A673 (cell line): ENCODE results near the gene PAN2. TPM values are rescaled to one million over a fixed set of nuclear protein-coding genes. Genes with fewer than 3 reads are reported as not detected.

ENCODE experiments used
- BruUV-seq: library from RNA; stranded (reverse); fragments of 400-500 nt; replicated peaks from 2 replicates; lab custom pipeline; 2021; lab: Mats Ljungman, UMichigan
- CTCF ChIA-PET: fragments of 300-600 bp; sonication (Branson Sonifier 250); formaldehyde crosslinking; loops from one replicate; lab custom pipeline; 2022; ENCODE audit warnings: antibody characterized with exemption; lab: Charles Lee
- POLR2A ChIA-PET: fragments of 300-600 bp; sonication (Branson Sonifier 250); formaldehyde crosslinking; loops from one replicate; lab custom pipeline; 2022; ENCODE audit warnings: antibody characterized with exemption; ENCODE audit not compliant: low non-redundant PET; lab: Charles Lee
- DNase-seq: peaks from one replicate; pipeline ENCODE4 v3.0.0-alpha.2; 2015; ENCODE audit warnings: low spot score
- H3K27ac ChIP-seq: fragments of 200-600 bp; sonication (generic); 2 replicates; pipeline ENCODE4 v1.5.1; 2016; ENCODE audit warnings: mixed run types, low read depth, mild to moderate bottlenecking, mixed read lengths, antibody characterized with exemption, low read length; ENCODE audit not compliant: poor library complexity, severe bottlenecking
- H3K27me3 ChIP-seq: fragments of 200-600 bp; sonication (generic); replicated peaks from 2 replicates; pipeline ENCODE4 v1.6.1; 2017; ENCODE audit warnings: mixed run types, low read depth, mild to moderate bottlenecking, mixed read lengths, antibody characterized with exemption, low read length; ENCODE audit not compliant: insufficient read depth, poor library complexity
- H3K36me3 ChIP-seq: fragments of 200-600 bp; sonication (generic); 2 replicates; pipeline ENCODE4 v1.6.1; 2016; ENCODE audit warnings: mixed run types, mild to moderate bottlenecking, mixed read lengths, antibody characterized with exemption, low read length; ENCODE audit not compliant: insufficient read depth, poor library complexity, severe bottlenecking
- H3K4me1 ChIP-seq: fragments of 200-600 bp; sonication (generic); 2 replicates; pipeline ENCODE4 v1.6.1; 2017; ENCODE audit warnings: mixed run types, mild to moderate bottlenecking, mixed read lengths, antibody characterized with exemption, low read length; ENCODE audit not compliant: insufficient read depth, poor library complexity, severe bottlenecking
- H3K4me3 ChIP-seq: fragments of 200-600 bp; sonication (generic); 2 replicates; pipeline ENCODE4 v1.5.1; 2016; ENCODE audit warnings: low read depth, mixed run types, mild to moderate bottlenecking, mixed read lengths, low read length; ENCODE audit not compliant: poor library complexity, severe bottlenecking
- H3K9me3 ChIP-seq: fragments of 200-600 bp; sonication (generic); 2 replicates; pipeline ENCODE4 v1.6.1; 2016; ENCODE audit warnings: mixed run types, low read depth, mild to moderate bottlenecking, mixed read lengths, antibody characterized with exemption, low read length; ENCODE audit not compliant: poor library complexity, severe bottlenecking
- CTCF ChIP-seq: fragments of 300-800, 200-600 bp; sonication (generic); conservative IDR thresholded peaks from 2 replicates; pipeline ENCODE4 v1.5.1; 2017; ENCODE audit warnings: low read depth, mild to moderate bottlenecking, antibody characterized with exemption, low read length, moderate library complexity, mixed read lengths
- EZH2 ChIP-seq: fragments of 200-600 bp; sonication (generic); IDR thresholded peaks from 2 replicates; pipeline ENCODE4 v1.6.1; 2017; ENCODE audit warnings: borderline replicate concordance, low read depth, mild to moderate bottlenecking, mixed read lengths, antibody characterized with exemption, low read length; ENCODE audit not compliant: poor library complexity, severe bottlenecking
- intact Hi-C: fragments of 100-400 bp; cut with micrococcal nuclease; formaldehyde crosslinking; loops from one replicate; pipeline ENCODE4 v1.10.0; 2022; ENCODE audit not compliant: unreplicated experiment
- total RNA-seq: library from RNA; stranded (reverse); gene quantifications from 2 replicates; pipeline ENCODE4 v1.2.3, GENCODE V29; 2021

PAN2 gene
- total RNA-seq, 1 experiment from 2014 or later: 46.3 TPM

DNA sequence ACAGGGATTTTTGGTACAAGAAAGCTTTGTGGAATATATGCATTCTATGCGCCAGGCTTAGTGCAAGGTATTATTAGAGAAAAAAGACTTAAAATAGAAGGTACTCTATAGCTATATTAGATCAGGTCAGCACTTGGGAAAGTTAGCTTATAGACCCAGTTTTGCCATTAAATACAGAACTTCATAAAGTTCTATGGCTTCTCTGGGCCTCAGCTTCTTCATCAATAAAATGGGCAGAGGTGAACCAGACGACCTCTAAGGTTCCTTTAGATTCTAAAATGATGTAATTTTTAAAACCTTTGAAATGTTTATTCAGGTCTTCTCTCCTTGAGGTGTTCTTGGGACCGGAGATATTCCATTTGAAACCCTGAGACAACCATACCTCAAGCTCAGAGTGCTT lies 25.1 kb downstream of the PAN2 start:
- H3K27me3 ChIP-seq: no peaks in the 10 kb centered on the region
- no TSS peak for BruUV-seq
- peaks cover 23% of the 10 kb centered on the region for H3K36me3 ChIP-seq
- H3K9me3 ChIP-seq: no peaks in the 10 kb centered on the region
- TF ChIP-seq CTCF (no peak), EZH2 (no peak)
- POLR2A ChIA-PET: no interaction called here
- no peak overlapping the region for H3K27ac ChIP-seq
- CTCF ChIA-PET: no interaction called here
- no peak overlapping the region for H3K4me3 ChIP-seq
- H3K4me1 ChIP-seq: no peaks in the 10 kb centered on the region
- intact Hi-C loops: no loop called here
- DNase-seq: no peak

DNA sequence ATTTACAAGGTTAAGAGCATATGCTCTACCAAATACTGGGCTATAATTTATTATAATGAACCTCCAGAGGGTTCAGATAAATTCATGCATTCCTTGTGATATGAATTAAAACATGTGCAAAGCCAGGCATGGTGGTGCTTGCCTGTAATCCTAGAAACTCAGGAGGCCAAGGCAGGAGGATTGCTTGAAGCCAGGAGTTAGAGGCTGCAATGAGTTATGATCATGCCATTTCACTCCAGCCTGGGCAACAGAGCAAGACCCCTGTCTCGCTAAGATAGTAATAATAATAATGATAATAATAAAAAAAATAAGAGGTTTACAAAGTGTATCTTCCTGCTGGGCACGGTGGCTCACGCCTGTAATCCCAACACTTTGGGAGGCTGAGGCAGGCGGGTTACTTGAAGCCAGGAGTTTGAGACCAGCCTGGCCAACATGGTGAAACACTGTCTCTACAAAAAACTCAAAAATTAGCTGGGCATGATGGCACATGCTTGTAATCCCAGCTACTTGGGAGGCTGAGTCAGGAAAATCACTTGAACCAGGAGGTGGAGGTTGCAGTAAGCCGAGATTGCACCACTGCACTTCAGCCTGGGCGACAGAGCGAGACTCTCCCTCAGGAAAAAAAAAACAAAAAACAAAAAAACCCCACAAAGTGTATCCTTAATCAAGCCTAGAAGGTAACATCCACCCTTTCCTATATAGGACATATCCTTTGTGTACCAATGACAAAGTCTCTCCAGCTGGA lies 26.4 kb downstream of the PAN2 start:
- no TSS peak for BruUV-seq
- CTCF ChIA-PET: interaction anchor here (0.5 kb wide), 1 partner anchor 17 kb away, joined by 3 read pairs; no protein-coding TSS in a partner anchor
- Histone ChIP-seq H3K27ac (no peak overlapping the region), H3K4me1 (no peaks in the 10 kb centered on the region), H3K27me3 (no peaks in the 10 kb centered on the region), H3K4me3 (no peak overlapping the region), H3K9me3 (no peaks in the 10 kb centered on the region), H3K36me3 (peaks cover 23% of the 10 kb centered on the region)
- TF ChIP-seq CTCF: no peak
- TF ChIP-seq EZH2: no peak
- POLR2A ChIA-PET: interaction anchor here (0.5 kb wide), 1 partner anchor 14 kb away, joined by 4 read pairs; no protein-coding TSS in a partner anchor
- no peak for DNase-seq
- intact Hi-C loops: no loop called here

DNA sequence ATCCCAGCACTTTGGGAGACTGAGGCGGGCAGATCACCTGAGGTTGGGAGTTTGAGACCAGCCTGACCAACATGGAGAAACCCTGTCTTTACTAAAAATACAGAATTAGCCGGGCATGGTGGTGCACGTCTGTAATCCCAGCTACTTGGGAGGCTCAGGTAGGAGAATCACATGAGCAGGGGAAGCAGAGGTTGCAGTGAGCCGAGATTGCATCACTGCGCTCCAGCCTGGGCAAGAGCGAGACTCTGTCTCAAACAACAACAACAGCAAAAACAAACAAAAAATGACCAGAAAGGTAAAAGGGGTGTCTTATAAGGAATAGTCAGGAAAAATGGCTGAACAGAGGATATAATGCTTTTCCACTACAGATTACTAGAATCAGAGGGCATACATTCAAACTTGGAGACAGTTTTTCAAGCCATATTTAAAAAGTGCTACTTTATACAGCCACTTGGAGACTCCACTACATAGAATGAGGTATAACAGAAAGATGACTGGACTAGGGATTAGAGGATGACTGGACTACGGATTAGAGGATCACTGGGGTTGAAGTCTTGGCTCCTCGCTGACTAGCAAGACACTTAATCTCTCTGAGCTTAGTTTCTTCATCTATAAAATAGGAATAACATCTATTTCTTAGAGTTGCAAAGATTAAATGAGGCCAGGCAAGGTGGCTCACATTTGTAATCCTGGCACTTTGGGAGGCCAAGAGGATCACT lies 28.8 kb downstream of the PAN2 start:
- H3K4me3 ChIP-seq: no peak overlapping the region
- H3K4me1 ChIP-seq: peaks cover 8% of the 10 kb centered on the region
- H3K27me3 ChIP-seq: no peaks in the 10 kb centered on the region
- no peak overlapping the region for H3K27ac ChIP-seq
- H3K9me3 ChIP-seq: no peaks in the 10 kb centered on the region
- no peak for TF ChIP-seq CTCF
- no peak for TF ChIP-seq EZH2
- POLR2A ChIA-PET: no interaction called here
- no TSS peak for BruUV-seq
- DNase-seq: no peak
- peaks cover 12% of the 10 kb centered on the region for H3K36me3 ChIP-seq
- intact Hi-C loops: no loop called here
- CTCF ChIA-PET: interaction anchor here (0.7 kb wide), 1 partner anchor 13 kb away, joined by 10 read pairs; no protein-coding TSS in a partner anchor
